NCI-H1694 (cell line): ENCODE measurements around the gene PSG6.
"Not testable (repeated sequence)": the region's sequence is repeated elsewhere in the genome, so short reads cannot be mapped to it uniquely, and the experiment has no call there.

Experiments used
- DNase-seq: peaks from one replicate; lab custom pipeline; 2025; lab: John Stamatoyannopoulos, UW

PSG6 gene

GRCh38 chr19:42906162-42906561 lies 11.5 kb downstream of the PSG6 start:
- not testable (repeated sequence) for DNase-seq

DNA sequence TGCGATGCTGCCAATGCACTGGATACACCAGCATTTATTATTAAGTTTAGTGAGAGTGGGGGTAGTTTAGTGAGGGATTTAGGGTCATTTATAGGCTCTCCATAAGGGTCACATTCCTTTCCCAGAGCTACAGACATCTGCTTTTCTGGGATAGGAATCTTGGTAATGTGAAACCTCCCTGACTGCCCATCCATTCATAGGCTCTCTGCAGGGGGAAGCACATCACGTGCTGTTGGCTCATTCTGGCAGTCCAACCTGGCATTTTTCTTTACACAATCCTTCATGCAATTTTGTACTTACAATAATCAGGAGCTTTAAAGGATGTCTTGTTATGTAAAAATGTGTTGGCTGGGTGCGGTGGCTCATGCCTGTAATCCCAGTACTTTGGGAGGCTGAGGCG lies 17.1 kb downstream of the PSG6 start:
- not testable (repeated sequence) for DNase-seq

GRCh38 chr19:42899674-42900073 lies 18.0 kb downstream of the PSG6 start:
- not testable (repeated sequence) for DNase-seq

GRCh38 chr19:42899110-42899509 lies 18.6 kb downstream of the PSG6 start:
- not testable (repeated sequence) for DNase-seq

DNA sequence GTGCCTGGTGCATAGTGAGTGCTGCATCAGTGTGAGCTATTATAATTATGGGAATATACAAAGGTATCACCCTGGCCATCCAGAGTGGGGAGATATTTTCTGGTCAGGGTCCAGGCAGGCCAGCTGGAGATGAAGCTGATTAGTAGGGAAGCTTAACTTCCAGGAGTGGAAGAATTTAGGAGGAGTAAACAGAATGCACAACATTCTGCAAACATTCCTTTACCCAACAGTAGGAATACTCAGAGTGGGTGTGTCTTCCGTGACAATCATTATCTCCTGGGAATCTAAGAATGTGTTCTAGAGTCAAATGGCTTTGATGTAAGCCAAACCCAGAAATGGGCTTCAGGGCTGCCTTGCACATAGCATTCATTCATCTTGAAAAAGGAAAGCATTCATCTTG lies 19.0 kb downstream of the PSG6 start:
- not testable (repeated sequence) for DNase-seq

DNA sequence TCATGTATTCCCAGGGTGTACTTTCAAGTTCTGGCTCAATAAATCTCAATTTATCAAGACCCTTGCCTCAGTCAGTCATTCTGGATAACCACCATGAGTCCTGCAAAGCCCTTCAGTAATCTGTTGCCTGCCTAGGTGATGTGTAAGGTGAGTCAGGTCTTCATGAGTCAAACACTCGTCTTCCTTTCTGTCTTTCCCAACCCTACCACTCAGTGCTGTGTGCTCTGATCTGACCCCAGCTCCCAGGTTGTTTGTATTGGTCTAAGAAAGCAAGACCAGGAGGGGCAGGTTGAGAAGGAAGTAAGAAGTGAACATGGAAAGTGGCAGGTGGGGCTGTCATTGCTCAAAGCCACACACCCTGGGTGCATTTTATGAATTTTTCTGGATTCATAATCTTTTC lies 20.0 kb downstream of the PSG6 start:
- not testable (repeated sequence) for DNase-seq

- DNase-seq = not testable (repeated sequence)
Measured at GRCh38 chr19:42890446-42890845, 27.2 kb downstream of the PSG6 start.

GRCh38 chr19:42887876-42888445 lies 29.7 kb downstream of the PSG6 start:
- not testable (repeated sequence) for DNase-seq

GRCh38 chr19:42882730-42883129 lies 35.0 kb downstream of the PSG6 start:
- not testable (repeated sequence) for DNase-seq

- DNase-seq = not testable (repeated sequence)
Measured at GRCh38 chr19:42882010-42882409, 35.7 kb downstream of the PSG6 start.

DNA sequence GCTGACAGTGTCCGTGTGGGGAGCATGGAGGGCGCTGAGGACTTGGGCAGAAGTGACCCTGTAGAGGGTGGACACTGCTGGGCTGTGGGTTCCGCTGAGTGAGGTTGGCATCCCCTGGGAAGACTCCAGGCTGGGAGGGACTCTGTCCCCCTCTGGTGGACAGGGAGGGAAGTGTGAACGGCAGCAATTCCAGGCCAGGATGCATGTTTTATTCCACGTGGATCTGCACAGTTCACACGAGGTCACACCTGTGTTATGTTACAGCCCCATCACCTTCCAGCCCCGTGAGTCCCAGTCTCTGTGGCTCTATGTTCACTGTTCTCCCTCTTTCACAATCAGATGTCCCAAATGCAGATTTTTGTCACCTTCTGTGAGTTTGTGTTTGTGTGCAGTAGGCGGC lies 36.4 kb downstream of the PSG6 start:
- DNase-seq = not testable (repeated sequence)

- not testable (repeated sequence) for DNase-seq
Measured at GRCh38 chr19:42880621-42881020, 37.1 kb downstream of the PSG6 start.

DNA sequence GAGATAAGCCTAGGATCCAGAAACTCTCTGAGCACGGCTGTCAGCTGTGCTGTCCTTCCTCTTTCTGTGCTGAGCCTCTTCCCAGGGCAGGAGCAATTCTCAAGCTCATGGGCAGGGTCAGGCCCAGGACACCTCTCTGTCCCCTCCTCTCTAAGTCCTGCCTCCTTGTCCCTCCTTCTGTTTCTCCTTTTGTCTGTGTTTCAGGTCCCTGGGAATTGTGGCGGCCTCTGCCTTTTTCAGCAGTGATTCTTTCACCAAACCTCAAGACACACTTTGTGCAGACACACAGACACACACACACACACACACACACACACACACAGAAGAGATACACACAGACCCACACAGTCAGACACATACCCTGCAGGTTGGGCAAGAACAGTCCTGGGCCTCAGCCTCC lies 38.1 kb downstream of the PSG6 start, which contains the start of gene PSG1:
PSG1 (minus strand) TSS at position 101 of the 400 bp plus-strand sequence. CDS start 132 bp downstream, outside the sequence.
- DNase-seq = no peak

- DNase-seq = not testable (repeated sequence)
Measured at GRCh38 chr19:42876596-42876995, 41.1 kb downstream of the PSG6 start.

- not testable (repeated sequence) for DNase-seq
Measured at GRCh38 chr19:42875881-42876280, 41.8 kb downstream of the PSG6 start.

- DNase-seq = not testable (repeated sequence)
Measured at GRCh38 chr19:42874901-42875813, 42.5 kb downstream of the PSG6 start.

DNA sequence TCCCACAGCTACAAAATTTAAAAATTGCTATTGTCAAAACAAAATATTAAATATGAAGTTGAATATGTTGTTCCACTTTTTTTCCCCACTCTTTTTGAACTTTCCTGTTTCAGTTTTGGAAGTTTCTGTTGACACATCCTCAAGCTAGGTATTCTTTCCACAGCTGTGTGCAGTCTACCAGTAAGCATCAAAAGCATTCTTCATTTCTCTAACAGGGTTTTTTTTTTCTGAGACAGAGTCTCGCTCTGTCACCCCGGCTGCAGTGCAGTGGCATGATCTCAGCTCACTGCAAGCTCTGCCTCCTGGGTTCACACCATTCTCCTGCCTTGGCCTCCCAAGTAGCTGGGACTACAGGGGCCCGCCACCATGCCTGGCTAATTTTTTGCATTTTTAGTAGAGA lies 43.6 kb downstream of the PSG6 start:
- not testable (repeated sequence) for DNase-seq

DNA sequence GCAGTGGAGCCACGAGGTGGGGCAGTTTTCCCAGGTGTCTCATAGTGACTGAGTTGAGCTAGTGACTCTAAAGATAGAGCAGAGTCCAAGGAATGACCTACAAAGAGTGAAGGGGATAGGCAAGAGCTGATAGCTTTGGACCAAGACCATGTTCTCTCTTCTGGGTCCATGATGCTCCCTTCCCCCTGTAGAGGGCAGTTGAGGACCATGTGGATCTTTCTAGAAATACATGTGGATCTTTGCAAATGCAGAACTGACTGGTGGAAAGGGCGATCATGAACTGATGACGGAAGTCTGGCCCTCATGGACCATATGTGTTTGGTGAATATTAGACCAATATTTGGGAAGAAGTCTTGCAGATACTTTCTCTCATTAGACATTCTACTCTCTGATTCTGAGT lies 45.1 kb downstream of the PSG6 start:
- no peak for DNase-seq

DNA sequence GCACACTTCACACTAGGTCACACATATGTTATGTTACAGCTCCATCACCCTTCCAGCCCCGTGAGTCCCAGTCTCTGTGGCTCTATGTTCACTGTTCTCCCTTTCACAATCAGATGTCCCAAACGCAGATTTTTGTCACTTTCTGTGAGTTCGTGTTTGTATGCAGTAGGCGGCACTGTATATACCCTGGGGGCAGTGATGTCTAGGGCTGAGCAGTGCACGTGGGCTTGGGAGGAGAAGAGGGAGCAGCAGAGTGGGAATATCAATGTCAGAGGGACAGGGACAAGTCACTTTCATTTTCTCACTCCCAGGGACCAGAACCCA lies 60.2 kb downstream of the PSG6 start:
- DNase-seq = no peak

DNA sequence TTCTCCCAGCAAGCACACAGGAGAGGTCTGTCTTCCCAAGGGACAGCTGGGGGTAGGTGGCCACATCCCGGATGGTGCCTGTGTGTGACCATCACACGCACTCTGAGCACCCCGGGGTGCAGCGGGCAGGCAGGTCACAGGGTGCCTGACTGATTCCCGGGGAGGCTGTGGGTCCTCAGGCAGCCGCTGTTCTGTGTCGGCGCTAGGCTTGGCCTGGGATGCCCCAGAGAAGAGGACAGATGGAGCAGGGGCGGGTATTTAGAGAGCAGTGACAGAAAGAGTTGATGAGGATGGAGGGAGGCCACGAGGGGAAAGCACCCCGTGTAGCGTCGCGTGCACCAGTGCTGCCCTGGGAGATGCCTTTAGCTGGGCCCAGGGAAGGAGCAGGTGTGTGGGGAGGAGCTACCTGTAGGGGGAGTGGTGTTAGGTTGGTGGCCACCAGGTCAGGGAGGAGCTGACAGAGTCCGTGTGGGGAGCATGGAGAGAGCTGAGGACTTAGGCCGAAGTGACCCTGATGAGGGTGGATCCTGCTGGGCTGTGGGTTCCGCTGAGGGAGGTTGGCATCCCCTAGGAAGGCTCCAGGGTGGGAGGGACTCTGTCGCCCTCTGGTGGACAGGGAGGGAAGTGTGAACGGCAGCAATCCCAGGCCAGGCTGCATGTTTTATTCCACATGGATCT lies 60.7 kb downstream of the PSG6 start:
- DNase-seq = not testable (repeated sequence)

DNA sequence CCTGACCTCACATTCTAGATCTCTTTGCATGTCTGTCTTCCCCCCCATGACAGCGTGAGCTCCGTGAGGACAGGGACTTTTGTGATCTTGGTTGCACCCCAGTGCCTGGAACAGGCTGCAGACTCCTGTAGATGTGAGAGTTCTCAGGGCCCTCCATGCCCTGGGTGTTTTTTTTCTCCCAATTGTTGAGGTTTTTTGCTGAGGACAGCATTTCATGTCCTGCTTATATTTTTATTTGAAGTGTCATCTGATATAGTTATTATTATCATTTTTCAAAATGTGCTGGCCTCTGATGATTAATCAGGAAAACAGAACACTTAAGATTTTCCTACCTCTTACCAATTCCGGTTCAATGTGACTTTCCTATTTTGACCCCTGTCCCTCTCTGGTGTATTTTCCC lies 62.9 kb downstream of the PSG6 start:
- not testable (repeated sequence) for DNase-seq

DNA sequence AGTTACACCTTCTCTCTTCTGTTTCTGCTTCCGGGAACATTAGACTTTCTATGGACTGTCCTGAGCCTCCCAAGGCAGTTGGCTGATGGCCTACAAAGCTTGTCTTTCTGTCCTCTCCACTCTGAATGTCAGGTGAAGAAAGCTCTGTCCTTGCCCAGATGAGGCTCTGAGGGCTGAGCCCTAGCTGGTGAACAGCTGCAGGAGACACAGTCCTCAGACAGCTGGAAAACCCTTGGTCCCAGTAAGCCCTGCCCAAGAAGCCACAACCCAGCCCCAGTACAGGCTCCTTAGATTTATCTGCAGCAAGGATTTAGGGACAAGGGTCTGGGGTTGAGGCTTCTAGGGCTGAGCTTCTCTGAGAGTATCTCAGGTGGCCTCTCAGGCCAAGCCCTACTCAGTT lies 64.5 kb downstream of the PSG6 start:
- not testable (repeated sequence) for DNase-seq

- DNase-seq = not testable (repeated sequence)
Measured at GRCh38 chr19:42852821-42853220, 64.9 kb downstream of the PSG6 start.
